Esophagus squamous epithelium (tissue), 5 donors: ENCODE results near the gene CAMTA1. TPM values are rescaled to one million over a fixed set of nuclear protein-coding genes. Genes with fewer than 3 reads are reported as not detected.
"Not testable (repeated sequence)": the region's sequence is repeated elsewhere in the genome, so short reads cannot be mapped to it uniquely, and the experiment has no call there.

ENCODE experiments used
- DNase-seq: peaks from one replicate; lab custom pipeline; 2025; lab: John Stamatoyannopoulos, UW
- H3K27ac ChIP-seq, 4 donors: fragments of 200-600 bp; sonication (generic); one replicate each; pipeline ENCODE4 v1.5.1; 2016 to 2019; ENCODE audit warnings: mild to moderate bottlenecking in 1 of 4
- H3K27me3 ChIP-seq, 4 donors: fragments of 200-600 bp; sonication (generic); 1 replicate in 3 of 4; 2 replicates in 1 of 4; pipeline versions ENCODE4 v1.5.1 to v1.6.0; 2017 to 2021; ENCODE audit warnings: antibody characterized with exemption in 1 of 4
- H3K36me3 ChIP-seq, 3 donors: fragments of 200-600 bp; sonication (generic); one replicate each; pipeline ENCODE4 v1.5.1; 2016 to 2019
- H3K4me1 ChIP-seq, 3 donors: fragments of 200-600 bp; sonication (generic); one replicate each; pipeline ENCODE4 v1.5.1; 2017 to 2019
- H3K4me3 ChIP-seq, 4 donors: fragments of 200-600 bp; sonication (generic); 1 replicate in 3 of 4; 2 replicates in 1 of 4; pipeline ENCODE4 v1.5.1; 2016 to 2019; ENCODE audit warnings: mild to moderate bottlenecking in 2 of 4, moderate library complexity in 1 of 4
- H3K9me3 ChIP-seq, 3 donors: fragments of 200-600 bp; sonication (generic); one replicate each; pipeline ENCODE4 v1.5.1; 2016 to 2019
- CTCF ChIP-seq, 6 experiments: fragments of 450-650 bp in 4 of 6; fragments of 200-600 bp in 2 of 6; sonication (generic) in 2 of 6; IDR thresholded peaks; one replicate each; pipeline ENCODE4 v1.5.1; 2016 to 2019; ENCODE audit warnings: antibody characterized with exemption in 6 of 6, mild to moderate bottlenecking in 4 of 6, moderate library complexity in 4 of 6
- POLR2A ChIP-seq, 4 donors: fragments of 450-650 bp; IDR thresholded peaks; one replicate each; pipeline ENCODE4 v1.6.1; 2017; ENCODE audit warnings: antibody characterized with exemption in 4 of 4, mild to moderate bottlenecking in 4 of 4, moderate library complexity in 3 of 4
- WGBS, 2 donors: methylation state at CpG; one replicate each; pipeline ENCODE4 v1.1.5; 2018; 5-methylcytosine and 5-hydroxymethylcytosine counted together
- intact Hi-C: fragments of 100-400 bp; cut with DNase I; formaldehyde crosslinking; loops from one replicate; pipeline ENCODE4 v1.15.0; 2022
- total RNA-seq, 4 donors: library from RNA; depleted of rRNA; stranded (reverse); fragments of >200 nt; gene quantifications; one replicate each; pipeline ENCODE4 v1.1.0, GENCODE V29; 2016
- donor health status: DM: yes; HTN: yes; CAD: no.

The CAMTA1 gene
- total RNA-seq, 4 donors from 2014 or later: 31.3 to 77.4 (median 45.9) TPM

GRCh38 chr1:7409278-7409677, 624.0 kb downstream of the CAMTA1 start:
- Histone ChIP-seq H3K27me3 (peaks cover 0 to 11% (median 0%) of the 10 kb centered on the region in 4 donors), H3K4me1 (no peaks in the 10 kb centered on the region), H3K27ac (no peak overlapping the region), H3K9me3 (no peaks in the 10 kb centered on the region), H3K4me3 (no peak overlapping the region), H3K36me3 (no peaks in the 10 kb centered on the region)
- 73 to 100% methylated on average over 2 of the region's 8 CpGs for WGBS, 2 donors
- intact Hi-C loops: no loop called here
- no peak for TF ChIP-seq CTCF (IDR thresholded peaks at IDR 0.05)
- TF ChIP-seq POLR2A (IDR thresholded peaks at IDR 0.05): no peak
- DNase-seq: no peak

DNA sequence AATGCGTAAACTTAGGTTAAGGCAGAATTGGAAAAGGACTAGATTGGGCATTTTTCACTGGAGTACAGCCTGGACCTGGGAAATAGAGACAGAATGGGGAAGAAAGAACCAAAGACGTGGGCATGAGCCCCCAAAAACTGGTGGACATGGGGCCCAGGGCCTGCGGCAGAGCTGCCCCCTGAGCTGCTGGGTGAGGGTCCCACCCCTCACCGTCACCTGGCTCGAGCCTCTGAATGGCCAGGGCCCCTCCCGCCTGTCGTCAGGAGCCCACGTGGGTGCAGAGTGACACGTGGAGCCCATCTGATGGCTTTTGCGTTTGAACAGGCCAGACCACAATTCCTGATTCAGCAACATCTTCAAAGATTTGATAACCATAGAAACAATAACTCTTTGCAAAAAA, 624.9 kb downstream of the CAMTA1 start:
- Histone ChIP-seq H3K9me3 (no peaks in the 10 kb centered on the region), H3K4me1 (no peaks in the 10 kb centered on the region), H3K36me3 (no peaks in the 10 kb centered on the region), H3K4me3 (no peak overlapping the region), H3K27me3 (peaks cover 0 to 9% (median 0%) of the 10 kb centered on the region in 4 donors), H3K27ac (no peak overlapping the region)
- no peak for TF ChIP-seq CTCF (IDR thresholded peaks at IDR 0.05)
- no peak for TF ChIP-seq POLR2A (IDR thresholded peaks at IDR 0.05)
- DNase-seq: no peak
- intact Hi-C loops: no loop called here
- 63 to 70% methylated on average over 6 to 8 of the region's 10 CpGs for WGBS, 2 donors

DNA sequence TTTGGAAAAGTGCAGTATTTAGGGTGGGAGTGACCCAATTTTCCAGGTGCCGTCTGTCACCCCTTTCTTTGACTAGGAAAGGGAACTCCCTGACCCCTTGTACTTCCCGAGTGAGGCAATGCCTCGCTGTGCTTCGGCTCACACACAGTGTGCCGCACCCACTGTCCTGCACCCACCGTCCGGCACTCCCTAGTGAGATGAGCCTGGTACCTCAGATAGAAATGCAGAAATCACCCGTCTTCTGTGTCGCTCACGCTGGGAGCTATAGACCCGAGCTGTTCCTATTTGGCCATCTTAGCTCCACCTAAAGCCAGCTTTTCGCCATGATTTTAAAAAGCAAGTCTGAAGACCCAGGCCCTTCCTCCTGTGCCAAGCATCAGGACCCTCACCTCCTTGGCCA, 632.4 kb downstream of the CAMTA1 start:
- DNase-seq, intact Hi-C loops: not testable (repeated sequence)

GRCh38 chr1:7418442-7419080, 633.3 kb downstream of the CAMTA1 start:
- H3K9me3 ChIP-seq: peaks cover 0 to 12% (median 0%) of the 10 kb centered on the region in 3 donors
- no peaks in the 10 kb centered on the region for H3K4me1 ChIP-seq
- peaks cover 0 to 5% (median 0%) of the 10 kb centered on the region in 4 donors for H3K27me3 ChIP-seq
- 74 to 89% methylated on average over 8 of the region's 11 CpGs for WGBS, 2 donors
- TF ChIP-seq POLR2A (IDR thresholded peaks at IDR 0.05) (no peak), CTCF (IDR thresholded peaks at IDR 0.05) (no peak)
- H3K4me3 ChIP-seq: no peak overlapping the region
- intact Hi-C loops: no loop called here
- DNase-seq: no peak
- no peaks in the 10 kb centered on the region for H3K36me3 ChIP-seq
- no peak overlapping the region for H3K27ac ChIP-seq

More for the DNA sequence above, 632.4 kb downstream of the CAMTA1 start:
- H3K4me1 ChIP-seq, H3K27me3 ChIP-seq, H3K36me3 ChIP-seq, H3K27ac ChIP-seq, H3K4me3 ChIP-seq: not testable (repeated sequence)
- peaks cover 0 to 12% (median 0%) of the 10 kb centered on the region in 3 donors for H3K9me3 ChIP-seq
- WGBS, 2 donors: 96 to 100% methylated on average over 3 to 12 of the region's 12 CpGs

DNA sequence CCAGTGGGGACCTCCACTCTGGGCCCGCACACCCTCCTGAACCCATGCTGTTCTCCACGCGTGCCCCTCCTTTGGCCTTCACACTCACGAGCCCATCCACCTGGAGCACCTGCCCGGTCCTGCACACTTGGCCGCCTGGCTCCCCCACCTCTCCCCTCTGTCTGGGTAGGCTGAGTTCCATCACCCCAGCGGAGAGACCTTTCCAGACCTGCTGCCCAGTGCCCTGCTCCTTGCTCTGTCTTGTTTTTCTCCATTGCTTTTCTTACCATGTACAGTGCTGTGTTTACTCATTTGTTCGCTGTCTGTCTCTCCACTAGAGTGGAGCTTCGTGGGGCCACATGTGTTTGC, 634.8 kb downstream of the CAMTA1 start:
- Histone ChIP-seq H3K4me1 (no peaks in the 10 kb centered on the region), H3K36me3 (no peaks in the 10 kb centered on the region), H3K27ac (no peak overlapping the region), H3K4me3 (no peak overlapping the region), H3K27me3 (peaks cover 0 to 5% (median 0%) of the 10 kb centered on the region in 4 donors), H3K9me3 (peaks cover 0 to 12% (median 0%) of the 10 kb centered on the region in 3 donors)
- intact Hi-C loops: no loop called here
- no peak for TF ChIP-seq CTCF (IDR thresholded peaks at IDR 0.05)
- no peak for TF ChIP-seq POLR2A (IDR thresholded peaks at IDR 0.05)
- WGBS, 2 donors: 65 to 68% methylated on average over 9 of the region's 9 CpGs
- no peak for DNase-seq
